WI38 (cell line): ENCODE results near the gene SRCIN1.

ENCODE experiments used
- H3K4me3 ChIP-seq: 2 replicates; pipeline ENCODE4 v1.5.1; 2011; ENCODE audit warnings: low read depth, mild to moderate bottlenecking, control low read depth, low read length
- CTCF ChIP-seq: IDR thresholded peaks from 2 replicates; pipeline ENCODE4 v1.5.1; 2012; ENCODE audit warnings: low read depth, mild to moderate bottlenecking, control low read depth, low read length

The SRCIN1 gene

GRCh38 chr17:38512473-38513058 lies 93.2 kb downstream of the SRCIN1 start:
- no peak overlapping the region for H3K4me3 ChIP-seq
- no peak for TF ChIP-seq CTCF

GRCh38 chr17:38511150-38512108 lies 94.3 kb downstream of the SRCIN1 start:
- no peak for TF ChIP-seq CTCF
- no peak overlapping the region for H3K4me3 ChIP-seq

DNA sequence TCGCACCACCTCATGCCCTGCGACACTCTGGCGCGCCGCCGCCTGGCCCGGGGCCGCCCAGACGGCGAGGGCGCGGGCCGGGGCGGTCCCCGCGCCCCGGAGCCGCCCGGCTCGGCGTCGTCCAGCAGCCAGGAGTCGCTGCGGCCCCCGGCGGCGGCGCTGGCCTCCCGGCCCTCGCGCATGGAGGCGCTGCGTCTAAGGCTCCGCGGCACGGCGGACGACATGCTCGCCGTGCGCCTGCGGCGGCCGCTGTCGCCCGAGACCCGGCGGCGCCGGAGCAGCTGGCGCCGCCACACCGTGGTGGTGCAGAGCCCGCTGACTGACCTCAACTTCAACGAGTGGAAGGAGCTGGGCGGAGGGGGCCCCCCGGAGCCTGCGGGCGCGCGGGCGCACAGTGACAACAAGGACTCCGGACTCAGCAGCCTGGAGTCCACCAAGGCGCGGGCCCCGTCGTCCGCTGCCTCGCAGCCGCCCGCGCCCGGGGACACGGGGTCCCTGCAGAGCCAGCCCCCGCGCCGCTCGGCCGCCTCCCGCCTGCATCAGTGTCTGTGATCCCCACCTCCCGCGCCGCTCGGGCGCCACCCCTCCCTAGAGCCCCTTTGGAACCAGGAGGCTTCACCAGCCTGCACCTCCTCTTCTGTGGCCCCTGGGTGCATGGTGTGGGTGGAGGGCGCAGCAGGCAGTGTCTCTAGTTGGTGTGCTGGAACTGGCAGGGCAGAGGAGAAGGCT lies 95.2 kb downstream of the SRCIN1 start:
- H3K4me3 ChIP-seq: no peak overlapping the region
- no peak for TF ChIP-seq CTCF

- no peak overlapping the region for H3K4me3 ChIP-seq
- no peak for TF ChIP-seq CTCF
These were observed 95.9 kb downstream of the SRCIN1 start for GRCh38 chr17:38509772-38510420.

GRCh38 chr17:38508954-38509771 lies 96.6 kb downstream of the SRCIN1 start:
- TF ChIP-seq CTCF: peak; percentile 84
- no peak overlapping the region for H3K4me3 ChIP-seq

- H3K4me3 ChIP-seq: no peak overlapping the region
- TF ChIP-seq CTCF: no peak
These were observed 97.2 kb downstream of the SRCIN1 start for GRCh38 chr17:38508570-38508950.
